Ovary (tissue), 9 donors: ENCODE data around the gene ATP2B3. TPM values are rescaled to one million over a fixed set of nuclear protein-coding genes. Genes with fewer than 3 reads are reported as not detected.
A peak's percentile ranks its signal among the peaks of the same experiment; 100 is the strongest.

ENCODE experiments used
- DNase-seq, 5 donors: peaks; one replicate each; pipeline ENCODE4 v3.0.0-alpha.2; 2019 to 2020
- H3K27ac ChIP-seq, 2 donors: fragments of 200-600 bp; one replicate each; pipeline versions ENCODE4 v1.5.1 to v1.8.0; 2019 to 2022
- H3K27me3 ChIP-seq: fragments of 200-600 bp; one replicate; pipeline ENCODE4 v1.8.0; 2022
- H3K36me3 ChIP-seq: fragments of 200-600 bp; sonication (generic); one replicate; pipeline ENCODE4 v1.5.1; 2019
- H3K4me1 ChIP-seq: one replicate; pipeline ENCODE4 v1.8.1; 2013; ENCODE audit warnings: mild to moderate bottlenecking, moderate library complexity; ENCODE audit not compliant: insufficient read depth
- H3K4me3 ChIP-seq: fragments of 200-600 bp; sonication (generic); one replicate; pipeline ENCODE4 v1.5.1; 2017
- H3K9me3 ChIP-seq, 2 donors: fragments of 200-600 bp in 1 of 2; sonication (generic) in 1 of 2; one replicate each; pipeline versions ENCODE4 v1.5.1 to v1.8.1; 2013 to 2019; ENCODE audit warnings: mild to moderate bottlenecking in 1 of 2, moderate library complexity in 1 of 2
- CTCF ChIP-seq, 3 donors: fragments of 450-650 bp in 2 of 3; fragments of 200-600 bp in 1 of 3; IDR thresholded peaks; one replicate each; pipeline versions ENCODE4 v1.5.1 to v1.8.0; 2016 to 2022; ENCODE audit warnings: antibody characterized with exemption in 3 of 3, mild to moderate bottlenecking in 1 of 3
- EP300 ChIP-seq: sonication (generic); formaldehyde crosslinking; IDR thresholded peaks from one replicate; pipeline ENCODE4 v1.6.1; 2017; ENCODE audit warnings: antibody characterized with exemption
- POLR2A ChIP-seq: fragments of 450-650 bp; IDR thresholded peaks from one replicate; pipeline ENCODE4 v1.6.1; 2017; ENCODE audit warnings: antibody characterized with exemption, mild to moderate bottlenecking, moderate library complexity
- WGBS, 3 donors: extraction: QIAGEN DNeasy Blood & Tissue Kit in 1 of 3; methylation state at CpG; one replicate each; pipeline versions ENCODE4 v1.1.5 to v1.1.7; 2013 to 2017; 5-methylcytosine and 5-hydroxymethylcytosine counted together
- intact Hi-C, 4 donors: fragments of 100-400 bp; cut with DNase I; formaldehyde crosslinking; loops; one replicate each; pipeline versions ENCODE4 v1.11.0 to v1.15.1; 2022 to 2023
- polyA plus RNA-seq, 2 donors: library from polyadenylated mRNA; stranded (reverse); fragments of 200-250 nt in 1 of 2; fragments of 350-450 nt in 1 of 2; fragmentation: Illumina TruSeq in 1 of 2; extraction: RNeasy Lipid Tissue Mini Kit (QIAGEN cat#74804) in 1 of 2; gene quantifications; one replicate each; pipeline ENCODE4 v1.2.3, GENCODE V29; 2013 to 2014
- total RNA-seq, 7 donors: library from RNA; depleted of rRNA in 2 of 7; stranded (reverse); fragments of >200 nt in 2 of 7; fragmentation: NEBNext Ultra II Directional in 3 of 7; extraction: Animal tissue kit (Norgen Biotek cat#: 25700) in 3 of 7; gene quantifications; one replicate each; pipeline versions ENCODE4 v1.1.0 to v1.2.4, GENCODE V29; 2016 to 2023
- donor health status: DM: no; HTN: no; CAD: no; lungs with moderate emphysema.
- donor health status: DM: no; HTN: no; CAD: no.
- donor health status: Bipolar disorder and iron deficiency.
- donor health status: DM: yes; HTN: yes; CAD: no.
- donor health status: DM: no; HTN: no; CAD: no.
- donor health status: DM: yes; HTN: yes; CAD: no.

ATP2B3 gene
- total and polyA plus RNA-seq, 9 donors, result 0.01 to 1.6 (median 0.25) TPM; not detected in 5

- no peak for DNase-seq
- H3K9me3 ChIP-seq, result no peaks in the 10 kb centered on the region
- intact Hi-C loops, result loop anchor here in 1 of 4 donors (5.0 kb wide), 1 partner anchor 56 kb away; no protein-coding TSS in a partner anchor
- TF ChIP-seq CTCF (IDR thresholded peaks at IDR 0.05) (no peak), EP300 (no peak), POLR2A (no peak)
- H3K4me3 ChIP-seq, result no peak overlapping the region
- 77 to 86% (median 82%) methylated on average over 9 of the region's 9 CpGs for WGBS, 3 donors
- H3K27ac ChIP-seq, result no peak overlapping the region
- H3K36me3 ChIP-seq, result no peaks in the 10 kb centered on the region
- no peaks in the 10 kb centered on the region for H3K4me1 ChIP-seq
- H3K27me3 ChIP-seq, result no peaks in the 10 kb centered on the region
Measured at GRCh38 chrX:153610836-153611213, 93.4 kb downstream of the ATP2B3 start.

- no peaks in the 10 kb centered on the region for H3K27me3 ChIP-seq
- intact Hi-C loops, result loop anchor here in 1 of 4 donors (5.0 kb wide), 1 partner anchor 56 kb away; no protein-coding TSS in a partner anchor
- no peaks in the 10 kb centered on the region for H3K36me3 ChIP-seq
- TF ChIP-seq CTCF (IDR thresholded peaks at IDR 0.05) (no peak), EP300 (no peak), POLR2A (no peak)
- no peak overlapping the region for H3K27ac ChIP-seq
- H3K4me3 ChIP-seq, result no peak overlapping the region
- DNase-seq, result peak in 1 of 5 donors; percentile 14
- WGBS, 3 donors, result 54 to 73% (median 60%) methylated on average over 14 of the region's 14 CpGs
- H3K9me3 ChIP-seq, result no peaks in the 10 kb centered on the region
- H3K4me1 ChIP-seq, result no peaks in the 10 kb centered on the region
Measured at GRCh38 chrX:153611298-153612095, 94.1 kb downstream of the ATP2B3 start.

GRCh38 chrX:153612413-153612812 is 95.0 kb downstream of the ATP2B3 start:
- DNase-seq, result no peak
- Histone ChIP-seq H3K36me3 (no peaks in the 10 kb centered on the region), H3K4me1 (no peaks in the 10 kb centered on the region), H3K27me3 (no peaks in the 10 kb centered on the region), H3K9me3 (no peaks in the 10 kb centered on the region), H3K27ac (no peak overlapping the region), H3K4me3 (no peak overlapping the region)
- WGBS, 3 donors, result 79 to 85% (median 82%) methylated on average over 10 of the region's 10 CpGs
- TF ChIP-seq EP300, result no peak
- TF ChIP-seq CTCF (IDR thresholded peaks at IDR 0.05), result no peak
- TF ChIP-seq POLR2A, result no peak
- intact Hi-C loops, result loop anchor here in 1 of 4 donors (5.0 kb wide), 1 partner anchor 55 kb away; no protein-coding TSS in a partner anchor

DNA sequence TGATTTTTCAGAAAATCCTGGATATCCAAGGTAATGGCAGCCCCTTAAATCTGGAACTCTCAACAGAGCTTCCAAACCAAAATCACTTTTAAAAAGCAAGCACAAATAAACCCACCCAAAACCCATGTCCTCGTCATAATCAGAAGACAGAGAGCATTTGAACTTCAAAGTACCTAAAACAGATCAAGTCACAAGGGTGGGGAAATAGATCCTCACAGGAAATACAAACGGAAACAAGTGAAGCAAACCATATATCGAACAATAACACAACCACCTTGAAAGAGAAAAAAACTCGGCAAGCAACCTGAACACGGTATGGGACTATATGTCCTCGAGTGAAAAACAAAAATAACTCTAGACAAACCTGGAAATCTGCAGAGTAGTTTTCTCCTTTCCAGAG is 97.4 kb downstream of the ATP2B3 start:
- H3K4me1 ChIP-seq, result no peaks in the 10 kb centered on the region
- TF ChIP-seq POLR2A, result no peak
- no peak for TF ChIP-seq CTCF (IDR thresholded peaks at IDR 0.05)
- no peak for DNase-seq
- 75 to 81% (median 77%) methylated on average over 6 of the region's 6 CpGs for WGBS, 3 donors
- no peaks in the 10 kb centered on the region for H3K9me3 ChIP-seq
- H3K4me3 ChIP-seq, result no peak overlapping the region
- intact Hi-C loops, result loop anchor here in 1 of 4 donors (5.0 kb wide), 1 partner anchor 52 kb away; no protein-coding TSS in a partner anchor
- H3K27ac ChIP-seq, result no peak overlapping the region
- H3K36me3 ChIP-seq, result no peaks in the 10 kb centered on the region
- no peaks in the 10 kb centered on the region for H3K27me3 ChIP-seq
